Activated CD8-positive, alpha-beta memory T cell treated with anti-CD3 and anti-CD28 coated beads for 24 hours (primary cell): ENCODE measurements around the gene OR11L1.

Source experiments
- DNase-seq: peaks from one replicate; pipeline ENCODE4 v3.0.0-alpha.2; 2020

Gene OR11L1, protein sequence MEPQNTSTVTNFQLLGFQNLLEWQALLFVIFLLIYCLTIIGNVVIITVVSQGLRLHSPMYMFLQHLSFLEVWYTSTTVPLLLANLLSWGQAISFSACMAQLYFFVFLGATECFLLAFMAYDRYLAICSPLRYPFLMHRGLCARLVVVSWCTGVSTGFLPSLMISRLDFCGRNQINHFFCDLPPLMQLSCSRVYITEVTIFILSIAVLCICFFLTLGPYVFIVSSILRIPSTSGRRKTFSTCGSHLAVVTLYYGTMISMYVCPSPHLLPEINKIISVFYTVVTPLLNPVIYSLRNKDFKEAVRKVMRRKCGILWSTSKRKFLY

GRCh38 chr1:247841796-247842195, at the start of gene OR11L1:
Gene OR11L1 (minus strand): TSS chr1:247841896. CDS start chr1:247841896, 0 bp downstream.
- DNase-seq = no peak

- DNase-seq = no peak
These were observed 43.2 kb upstream of the OR11L1 start for GRCh38 chr1:247884797-247885413.

- no peak for DNase-seq
These were observed 41.6 kb upstream of the OR11L1 start for GRCh38 chr1:247883346-247883745.

DNA sequence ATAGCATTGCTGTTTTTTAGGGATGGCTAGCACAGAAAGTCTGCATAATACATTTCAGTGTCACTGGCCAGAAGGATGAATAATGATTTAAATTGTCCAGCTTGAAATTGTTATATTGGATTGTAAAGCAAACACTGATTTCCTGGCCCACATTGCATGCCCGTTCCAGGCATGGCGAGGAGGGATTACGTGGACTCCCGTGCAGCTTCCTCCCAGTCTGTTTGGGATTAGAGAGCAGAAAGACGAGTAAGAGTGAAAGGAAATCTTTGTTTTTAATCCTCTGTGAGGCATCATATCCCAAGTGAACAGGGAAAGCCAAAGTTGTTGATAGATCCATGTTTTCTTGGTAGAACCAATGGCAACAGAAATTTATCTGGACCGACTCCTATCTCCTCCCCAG, 23.7 kb upstream of the OR11L1 start:
- no peak for DNase-seq

DNA sequence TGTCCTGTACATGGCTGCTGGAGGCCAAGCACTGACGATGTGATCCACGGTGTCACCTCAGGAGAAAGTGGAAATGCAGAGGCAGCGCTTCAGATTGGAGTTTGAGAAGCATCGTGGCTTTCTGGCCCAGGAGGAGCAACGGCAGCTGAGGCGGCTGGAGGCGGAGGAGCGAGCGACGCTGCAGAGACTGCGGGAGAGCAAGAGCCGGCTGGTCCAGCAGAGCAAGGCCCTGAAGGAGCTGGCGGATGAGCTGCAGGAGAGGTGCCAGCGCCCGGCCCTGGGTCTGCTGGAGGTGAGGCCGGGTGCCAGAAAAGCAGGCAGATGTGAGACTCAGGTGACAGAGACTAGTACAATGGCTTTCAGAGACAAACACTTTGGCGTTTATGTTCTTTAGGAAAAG, 22.9 kb upstream of the OR11L1 start:
- DNase-seq = no peak

GRCh38 chr1:247862756-247863155, 21.1 kb upstream of the OR11L1 start:
- no peak for DNase-seq

DNA sequence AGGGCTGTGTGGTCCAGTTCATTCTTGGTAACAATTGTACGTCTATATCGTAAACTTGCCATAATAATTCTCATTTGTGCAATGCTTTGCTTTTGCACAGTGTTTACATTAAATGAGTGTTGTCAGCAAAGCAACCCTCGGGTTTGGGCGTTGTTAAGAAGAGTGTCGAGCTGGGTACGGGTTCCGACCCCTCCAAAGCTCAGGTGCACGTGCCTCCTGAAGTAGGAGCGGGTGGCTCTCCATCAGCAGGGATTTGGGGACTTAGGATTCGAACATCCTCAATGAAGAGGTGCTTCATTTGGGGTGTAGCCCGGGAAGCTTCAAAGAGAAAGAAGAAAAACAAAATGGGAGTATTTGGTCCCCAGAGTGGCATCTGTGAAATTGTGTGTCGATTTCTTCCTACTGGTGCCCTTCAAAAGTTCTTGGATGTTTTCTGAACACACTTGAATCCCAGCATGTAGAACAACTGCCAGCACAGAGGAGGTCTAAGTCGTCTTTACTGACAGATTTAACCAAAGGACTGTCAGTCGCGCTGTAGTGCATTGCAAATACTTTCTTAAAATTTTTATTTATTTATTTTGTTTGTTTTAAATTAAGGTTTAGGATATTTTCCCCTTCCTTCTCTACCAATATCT, 16.4 kb upstream of the OR11L1 start:
- DNase-seq = no peak

DNA sequence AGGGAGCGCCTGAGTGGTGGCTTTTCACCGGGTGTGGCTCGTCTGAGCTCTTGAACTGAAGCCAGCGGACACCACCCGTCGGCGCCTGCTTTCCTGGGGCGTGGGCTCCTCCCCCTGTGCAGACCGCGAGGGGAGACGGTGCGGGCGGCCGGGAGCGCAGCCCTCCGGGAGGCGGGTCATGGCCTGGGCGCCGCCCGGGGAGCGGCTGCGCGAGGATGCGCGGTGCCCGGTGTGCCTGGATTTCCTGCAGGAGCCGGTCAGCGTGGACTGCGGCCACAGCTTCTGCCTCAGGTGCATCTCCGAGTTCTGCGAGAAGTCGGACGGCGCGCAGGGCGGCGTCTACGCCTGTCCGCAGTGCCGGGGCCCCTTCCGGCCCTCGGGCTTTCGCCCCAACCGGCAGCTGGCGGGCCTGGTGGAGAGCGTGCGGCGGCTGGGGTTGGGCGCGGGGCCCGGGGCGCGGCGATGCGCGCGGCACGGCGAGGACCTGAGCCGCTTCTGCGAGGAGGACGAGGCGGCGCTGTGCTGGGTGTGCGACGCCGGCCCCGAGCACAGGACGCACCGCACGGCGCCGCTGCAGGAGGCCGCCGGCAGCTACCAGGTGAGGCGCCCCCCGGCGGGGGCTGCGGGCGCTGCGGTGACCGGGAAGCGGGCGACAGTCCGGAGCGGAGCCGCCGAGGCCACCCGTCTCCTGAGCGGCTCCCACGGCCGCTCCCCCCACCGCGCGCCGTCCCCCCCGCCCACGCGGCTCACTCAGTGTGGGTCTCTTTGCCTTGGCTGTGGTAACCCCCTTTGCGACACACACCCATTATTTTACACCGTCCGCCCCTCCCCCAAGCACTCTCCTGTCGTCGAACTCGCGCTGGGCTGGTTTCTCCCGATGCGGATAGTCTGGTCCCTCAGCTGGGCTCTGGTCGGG, 15.6 kb upstream of the OR11L1 start, which contains the start of gene TRIM58:
TRIM58 (plus strand) TSS at position 119 of the 916 bp plus-strand sequence; CDS start at position 179, 60 bp downstream.
- DNase-seq = peak; percentile 63

DNA sequence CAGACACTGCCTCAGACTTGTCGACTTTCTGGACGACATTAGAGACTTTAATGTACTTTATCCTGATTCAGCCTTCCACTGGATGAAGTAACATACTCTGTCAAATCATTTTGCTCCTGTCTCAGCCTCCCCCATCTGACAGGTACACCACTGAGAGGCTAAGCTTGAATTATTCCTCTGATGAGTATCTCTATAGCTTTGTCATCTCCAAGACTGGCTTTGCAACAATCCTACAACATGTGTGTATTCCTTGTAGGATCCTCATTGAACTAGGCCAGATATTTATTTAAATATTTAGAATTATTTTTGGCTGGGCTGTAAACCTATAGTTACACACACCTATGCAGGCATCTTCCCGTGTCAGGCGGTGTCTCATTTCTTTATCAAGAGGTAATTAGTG, 14.2 kb upstream of the OR11L1 start:
- DNase-seq = no peak

DNA sequence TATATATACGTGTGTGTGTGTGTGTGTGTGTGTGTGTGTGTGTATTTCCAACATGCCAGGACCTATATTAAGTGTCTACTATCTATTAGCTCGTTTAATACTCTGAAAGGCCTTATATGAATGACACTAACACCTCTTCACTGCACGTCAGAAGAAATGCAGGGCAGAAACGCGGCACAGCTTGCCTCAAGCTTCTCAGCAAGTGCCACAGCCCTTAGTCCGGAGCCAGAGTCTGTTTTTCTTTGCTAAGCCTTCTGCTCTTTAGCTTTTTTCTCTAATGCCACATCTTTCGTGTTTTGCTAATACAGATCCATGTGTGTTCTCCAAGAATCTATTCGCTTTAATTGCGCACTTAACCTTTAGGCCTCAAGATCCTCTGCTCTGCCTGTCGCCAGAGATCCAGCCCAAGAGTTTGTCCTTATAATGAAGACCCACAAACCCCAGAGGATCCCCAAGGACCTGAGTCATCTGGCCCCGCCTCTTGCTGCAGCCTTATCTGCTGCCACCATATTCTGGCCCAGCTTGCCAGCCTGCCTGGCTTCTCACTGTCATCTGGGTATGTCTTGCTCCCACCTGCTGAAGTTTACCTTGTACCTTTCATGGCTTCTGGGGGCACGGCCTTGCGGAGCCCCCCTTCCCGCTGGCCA, 13.3 kb upstream of the OR11L1 start:
- DNase-seq = no peak

- no peak for DNase-seq
These were observed 7.9 kb upstream of the OR11L1 start for GRCh38 chr1:247849616-247850015.

GRCh38 chr1:247848346-247848745, 6.7 kb upstream of the OR11L1 start:
- DNase-seq = no peak

GRCh38 chr1:247845693-247846017, 4.0 kb upstream of the OR11L1 start:
- no peak for DNase-seq

GRCh38 chr1:247845011-247845692, 3.5 kb upstream of the OR11L1 start:
- DNase-seq = no peak

DNA sequence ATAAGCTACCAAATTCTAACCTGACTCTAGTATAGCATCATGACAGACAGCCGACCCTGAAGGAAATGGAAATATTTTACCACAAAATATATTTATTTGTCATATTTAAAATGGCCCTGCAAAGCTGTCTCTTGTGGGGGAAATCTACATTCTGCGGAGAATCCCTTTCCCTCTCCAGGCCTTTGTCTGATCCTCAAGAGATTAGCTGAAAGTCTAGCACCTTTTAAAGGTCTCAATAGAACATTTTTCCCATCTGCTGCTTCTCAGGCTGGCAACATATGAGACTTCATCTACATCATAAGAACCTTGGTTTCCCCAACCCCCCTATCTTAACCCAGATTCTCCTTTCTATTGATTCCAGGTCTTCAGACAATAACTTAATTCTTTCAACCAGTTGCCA, 1.7 kb upstream of the OR11L1 start:
- no peak for DNase-seq

GRCh38 chr1:247840818-247841217, 878 bp downstream of the OR11L1 start:
- no peak for DNase-seq

- no peak for DNase-seq
These were observed 8.1 kb downstream of the OR11L1 start for GRCh38 chr1:247833601-247834000.

GRCh38 chr1:247829656-247830055, 12.0 kb downstream of the OR11L1 start:
- DNase-seq = no peak

DNA sequence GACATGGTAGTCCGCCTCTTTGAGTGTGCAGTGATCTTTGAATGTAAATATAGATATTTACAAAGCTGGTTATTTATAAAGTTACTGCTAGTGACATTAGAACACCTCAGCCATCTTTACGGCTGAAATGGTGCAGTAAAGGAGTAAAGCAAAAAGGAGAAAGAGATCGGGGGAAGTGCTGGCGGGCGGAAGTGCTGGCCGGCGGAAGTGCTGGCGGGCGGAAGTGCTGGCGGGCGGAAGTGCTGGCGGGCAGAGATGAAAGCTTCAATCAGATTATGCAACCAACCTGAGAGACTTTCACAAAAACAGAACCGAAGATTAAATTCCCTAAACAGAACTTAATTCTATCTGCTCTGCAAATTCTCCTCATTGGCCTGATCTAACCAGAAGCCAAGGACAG, 16.3 kb downstream of the OR11L1 start:
- no peak for DNase-seq

- no peak for DNase-seq
These were observed 17.7 kb downstream of the OR11L1 start, which contains the start of gene OR14A16 for GRCh38 chr1:247824023-247824422. Gene OR14A16 (minus strand): TSS chr1:247824119. CDS start chr1:247815729, 8,390 bp downstream.

GRCh38 chr1:247822060-247822459, 19.6 kb downstream of the OR11L1 start:
- DNase-seq = no peak

DNA sequence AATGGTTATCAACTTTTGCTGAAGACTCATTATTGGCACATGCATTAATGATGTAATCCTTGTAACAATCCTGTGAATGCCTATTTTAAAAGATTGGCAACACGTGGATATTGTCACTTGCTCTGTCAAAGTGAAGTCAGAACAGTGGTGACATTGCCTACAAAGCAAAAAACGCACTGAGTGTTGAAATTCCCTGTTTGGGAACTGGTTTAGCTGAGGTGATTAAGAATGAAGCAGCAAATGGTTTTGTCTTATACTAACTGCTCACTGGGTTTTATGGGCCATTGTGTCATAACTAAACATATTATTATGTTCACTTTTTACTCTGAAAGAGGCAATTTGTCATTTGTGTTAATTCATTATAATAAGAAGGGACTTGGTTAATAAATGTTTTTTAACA, 29.1 kb downstream of the OR11L1 start:
- DNase-seq = no peak
